ENCODE results near the gene COLQ. TPM values are rescaled to one million over a fixed set of nuclear protein-coding genes. Genes with fewer than 3 reads are reported as not detected.
"Not testable (repeated sequence)": the region's sequence is repeated elsewhere in the genome, so short reads cannot be mapped to it uniquely, and the experiment has no call there.

Gene COLQ
- total RNA-seq, 1 donor from 2014 or later: 0.12 TPM

GRCh38 chr3:15460891-15461531 is 60.5 kb downstream of the COLQ start:
- no peak overlapping the region for H3K4me3 ChIP-seq (ENCODE audit: low read depth, low read length)
- no peak for DNase-seq (ENCODE audit: low read depth)
- TF ChIP-seq CTCF (conservative IDR thresholded peaks at IDR 0.05; ENCODE audit: low read depth, low read length): no peak

- DNase-seq (ENCODE audit: low read depth): no peak
- H3K4me3 ChIP-seq (ENCODE audit: low read depth, low read length): no peak overlapping the region
- no peak for TF ChIP-seq CTCF (conservative IDR thresholded peaks at IDR 0.05; ENCODE audit: low read depth, low read length)
Observed at GRCh38 chr3:15458212-15458780, 63.2 kb downstream of the COLQ start.

- not testable (repeated sequence) for DNase-seq (ENCODE audit: low read depth); H3K4me3 ChIP-seq (ENCODE audit: low read depth, low read length)
Observed at GRCh38 chr3:15456915-15457314, 64.6 kb downstream of the COLQ start.

- TF ChIP-seq CTCF (conservative IDR thresholded peaks at IDR 0.05; ENCODE audit: low read depth, low read length): no peak
- H3K4me3 ChIP-seq (ENCODE audit: low read depth, low read length): no peak overlapping the region
- no peak for DNase-seq (ENCODE audit: low read depth)
Observed at GRCh38 chr3:15456321-15456720, 65.2 kb downstream of the COLQ start.

GRCh38 chr3:15455756-15456155 is 65.8 kb downstream of the COLQ start:
- H3K4me3 ChIP-seq (ENCODE audit: low read depth, low read length): no peak overlapping the region
- no peak for DNase-seq (ENCODE audit: low read depth)
- no peak for TF ChIP-seq CTCF (conservative IDR thresholded peaks at IDR 0.05; ENCODE audit: low read depth, low read length)

GRCh38 chr3:15454965-15455364 is 66.5 kb downstream of the COLQ start:
- no peak for DNase-seq (ENCODE audit: low read depth)
- H3K4me3 ChIP-seq (ENCODE audit: low read depth, low read length): no peak overlapping the region
- TF ChIP-seq CTCF (conservative IDR thresholded peaks at IDR 0.05; ENCODE audit: low read depth, low read length): no peak

GRCh38 chr3:15453991-15454625 is 67.4 kb downstream of the COLQ start:
- DNase-seq (ENCODE audit: low read depth): no peak
- H3K4me3 ChIP-seq (ENCODE audit: low read depth, low read length): no peak overlapping the region
- no peak for TF ChIP-seq CTCF (conservative IDR thresholded peaks at IDR 0.05; ENCODE audit: low read depth, low read length)

All from epithelial cell of proximal tubule (primary cell).